Activated CD4-positive, alpha-beta memory T cell treated with anti-CD3 and anti-CD28 coated beads for 36 hours (primary cell): ENCODE results near the gene PLEKHG4B. TPM values are rescaled to one million over a fixed set of nuclear protein-coding genes. Genes with fewer than 3 reads are reported as not detected.
"Not testable (repeated sequence)": the region's sequence is repeated elsewhere in the genome, so short reads cannot be mapped to it uniquely, and the experiment has no call there.

Experiments
- CTCF ChIA-PET: fragments of 350-600 bp; sonication (Branson Sonifier 250); formaldehyde crosslinking; loops from one replicate; lab custom pipeline; 2021; ENCODE audit warnings: antibody characterized with exemption, inconsistent platforms; lab: Charles Lee
- POLR2A ChIA-PET: fragments of 350-600 bp; sonication (Branson Sonifier 250); formaldehyde crosslinking; loops from one replicate; lab custom pipeline; 2021; ENCODE audit warnings: antibody characterized with exemption; lab: Charles Lee
- DNase-seq: peaks from one replicate; pipeline ENCODE4 v3.0.0-alpha.2; 2020
- H3K27ac Mint-ChIP-seq: one replicate; pipeline ENCODE4 v1.8.0; 2021; ENCODE audit warnings: mixed read lengths
- H3K27me3 Mint-ChIP-seq: one replicate; pipeline ENCODE4 v1.8.0; 2021; ENCODE audit warnings: mixed read lengths
- H3K36me3 Mint-ChIP-seq: one replicate; pipeline ENCODE4 v1.8.0; 2021; ENCODE audit warnings: mixed read lengths
- H3K4me1 Mint-ChIP-seq: one replicate; pipeline ENCODE4 v1.8.0; 2021; ENCODE audit warnings: low read depth, mixed read lengths
- H3K4me3 Mint-ChIP-seq: one replicate; pipeline ENCODE4 v1.8.0; 2021; ENCODE audit warnings: mild to moderate bottlenecking, mixed read lengths
- H3K9me3 Mint-ChIP-seq: one replicate; pipeline ENCODE4 v1.8.0; 2021; ENCODE audit warnings: mixed read lengths
- intact Hi-C: fragments of 100-400 bp; cut with micrococcal nuclease; formaldehyde crosslinking; loops from one replicate; pipeline ENCODE4 v1.15.1; 2023
- total RNA-seq, 2 experiments: library from RNA; stranded (reverse); gene quantifications; one replicate each; pipeline ENCODE4 v1.2.3, GENCODE V29; 2021

PLEKHG4B gene
- total RNA-seq, 2 experiments from 2014 or later = not detected

GRCh38 chr5:56561-57290 lies 35.2 kb upstream of the PLEKHG4B start:
- Mint-ChIP-seq H3K9me3 (no peaks in the 10 kb centered on the region), H3K36me3 (no peaks in the 10 kb centered on the region), H3K27me3 (peaks cover 39% of the 10 kb centered on the region), H3K27ac (no peak overlapping the region), H3K4me3 (no peak overlapping the region), H3K4me1 (no peaks in the 10 kb centered on the region)
- DNase-seq = no peak
- ChIA-PET POLR2A (no interaction called here), CTCF (no interaction called here)
- intact Hi-C loops = no loop called here

- intact Hi-C loops, H3K9me3 Mint-ChIP-seq, CTCF ChIA-PET, POLR2A ChIA-PET, H3K36me3 Mint-ChIP-seq, H3K4me3 Mint-ChIP-seq, DNase-seq, H3K27ac Mint-ChIP-seq, H3K4me1 Mint-ChIP-seq: not testable (repeated sequence)
- peaks cover 36% of the 10 kb centered on the region for H3K27me3 Mint-ChIP-seq
Observed at GRCh38 chr5:60250-60649, 31.7 kb upstream of the PLEKHG4B start.

DNA sequence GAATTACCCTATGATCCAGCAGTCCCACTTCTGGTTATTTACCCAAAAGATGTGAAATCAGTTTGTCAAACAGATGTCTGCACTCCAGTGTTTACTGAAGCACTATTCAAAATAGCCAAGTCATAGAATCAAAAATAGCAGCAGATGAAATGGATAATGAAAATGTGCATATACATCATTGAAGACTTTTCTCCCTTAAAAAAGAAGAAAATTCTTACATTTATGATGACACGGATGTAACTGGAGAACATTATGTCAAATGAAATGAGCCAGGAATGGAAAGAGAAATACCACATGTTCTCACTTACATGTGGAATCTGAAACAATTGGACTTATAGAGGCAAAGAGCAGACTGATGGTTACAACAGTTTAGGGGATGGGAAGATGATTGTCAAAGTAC lies 21.5 kb upstream of the PLEKHG4B start:
- Mint-ChIP-seq H3K4me1 (no peaks in the 10 kb centered on the region), H3K27me3 (peaks cover 30% of the 10 kb centered on the region), H3K9me3 (no peaks in the 10 kb centered on the region), H3K36me3 (no peaks in the 10 kb centered on the region), H3K4me3 (no peak overlapping the region), H3K27ac (no peak overlapping the region)
- intact Hi-C loops = no loop called here
- CTCF ChIA-PET = no interaction called here
- DNase-seq = no peak
- POLR2A ChIA-PET = no interaction called here

DNA sequence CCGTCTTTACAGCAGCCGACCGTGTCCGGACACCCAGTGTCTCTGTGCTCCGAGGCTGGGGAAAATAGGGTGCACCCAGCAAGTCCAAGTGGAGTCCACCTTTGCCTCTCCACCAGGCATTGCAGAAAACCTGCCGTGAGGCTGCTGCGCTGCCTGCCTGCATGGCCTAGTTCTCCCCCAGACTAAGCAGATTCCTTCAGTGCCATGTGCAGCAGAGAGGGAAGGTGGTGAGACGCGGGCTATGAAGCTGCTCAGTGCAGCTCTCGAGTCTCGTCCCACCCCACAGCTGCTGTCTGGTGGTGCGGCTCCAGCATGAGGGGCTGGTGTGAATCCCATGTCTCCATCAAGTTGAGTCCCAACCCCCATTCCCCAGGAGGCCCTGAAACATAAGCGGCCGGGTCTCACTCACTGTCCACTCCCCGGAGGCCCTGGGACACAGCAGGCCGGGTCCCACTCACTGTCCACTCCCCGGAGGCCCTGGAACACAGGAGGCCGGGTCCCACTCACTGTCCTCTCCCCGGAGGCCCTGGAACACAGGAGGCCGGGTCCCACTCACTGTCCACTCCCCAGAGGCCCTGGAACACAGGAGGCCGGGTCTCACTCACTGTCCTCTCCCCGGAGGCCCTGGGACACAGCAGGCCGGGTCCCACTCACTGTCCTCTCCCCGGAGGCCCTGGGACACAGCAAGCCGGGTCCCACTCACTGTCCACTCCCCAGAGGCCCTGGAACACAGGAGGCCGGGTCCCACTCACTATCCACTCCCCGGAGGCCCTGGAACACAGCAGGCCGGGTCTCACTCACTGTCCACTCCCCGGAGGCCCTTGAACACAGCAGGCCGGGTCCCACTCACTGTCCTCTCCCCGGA lies 19.4 kb upstream of the PLEKHG4B start:
- H3K4me3 Mint-ChIP-seq, DNase-seq, H3K9me3 Mint-ChIP-seq, POLR2A ChIA-PET, H3K36me3 Mint-ChIP-seq, intact Hi-C loops, CTCF ChIA-PET, H3K27ac Mint-ChIP-seq, H3K4me1 Mint-ChIP-seq: not testable (repeated sequence)
- peaks cover 23% of the 10 kb centered on the region for H3K27me3 Mint-ChIP-seq

DNA sequence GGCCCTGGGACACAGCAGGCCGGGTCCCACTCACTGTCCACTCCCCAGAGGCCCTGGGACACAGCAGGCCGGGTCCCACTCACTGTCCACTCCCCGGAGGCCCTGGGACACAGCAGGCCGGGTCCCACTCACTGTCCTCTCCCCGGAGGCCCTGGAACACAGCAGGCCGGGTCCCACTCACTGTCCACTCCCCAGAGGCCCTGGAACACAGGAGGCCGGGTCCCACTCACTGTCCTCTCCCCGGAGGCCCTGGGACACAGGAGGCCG lies 18.9 kb upstream of the PLEKHG4B start:
- CTCF ChIA-PET, H3K4me1 Mint-ChIP-seq, H3K4me3 Mint-ChIP-seq, DNase-seq, H3K36me3 Mint-ChIP-seq, POLR2A ChIA-PET, intact Hi-C loops, H3K9me3 Mint-ChIP-seq, H3K27ac Mint-ChIP-seq: not testable (repeated sequence)
- H3K27me3 Mint-ChIP-seq = peaks cover 18% of the 10 kb centered on the region

DNA sequence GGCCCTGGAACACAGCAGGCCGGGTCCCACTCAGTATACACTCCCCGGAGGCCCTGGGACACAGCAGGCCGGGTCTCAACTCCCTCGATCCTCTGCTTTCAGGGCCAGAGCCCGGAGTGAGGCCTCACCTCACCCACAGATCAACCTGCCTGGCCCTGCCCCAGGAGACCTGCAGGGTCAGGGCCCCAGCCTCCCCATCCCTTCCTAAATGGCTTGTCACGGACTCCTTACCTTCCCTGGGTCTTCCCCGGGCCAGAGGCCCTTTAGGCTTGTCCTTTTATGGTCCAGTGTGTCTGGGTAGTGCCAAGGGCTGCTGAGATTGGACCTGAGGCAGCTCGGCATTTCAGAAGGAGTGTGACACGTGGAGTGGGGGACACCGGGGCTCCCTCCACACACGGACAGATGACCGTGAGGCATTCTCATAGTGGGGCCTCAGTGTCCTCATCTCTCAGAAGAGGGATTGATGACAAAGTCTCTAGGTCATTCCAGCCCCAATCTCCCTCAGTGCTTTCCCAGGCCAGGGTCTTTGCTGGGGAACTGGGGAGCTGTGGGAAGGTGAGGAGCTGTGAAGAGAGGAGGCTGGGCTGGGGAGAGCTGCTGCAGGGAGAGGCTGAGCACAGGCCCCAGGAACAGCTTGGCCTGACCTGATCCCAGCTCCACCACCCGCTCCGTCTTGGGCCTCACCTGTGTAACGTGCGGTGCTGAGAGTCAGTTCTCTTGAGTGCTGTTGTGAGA lies 18.0 kb upstream of the PLEKHG4B start:
- H3K36me3 Mint-ChIP-seq = no peaks in the 10 kb centered on the region
- CTCF ChIA-PET = no interaction called here
- H3K4me1 Mint-ChIP-seq = no peaks in the 10 kb centered on the region
- POLR2A ChIA-PET = no interaction called here
- H3K27ac Mint-ChIP-seq = no peak overlapping the region
- intact Hi-C loops = no loop called here
- H3K9me3 Mint-ChIP-seq = no peaks in the 10 kb centered on the region
- DNase-seq = no peak
- peaks cover 17% of the 10 kb centered on the region for H3K27me3 Mint-ChIP-seq
- H3K4me3 Mint-ChIP-seq = no peak overlapping the region

GRCh38 chr5:74503-75109 lies 17.4 kb upstream of the PLEKHG4B start:
- H3K27me3 Mint-ChIP-seq = peaks cover 13% of the 10 kb centered on the region
- CTCF ChIA-PET = no interaction called here

DNA sequence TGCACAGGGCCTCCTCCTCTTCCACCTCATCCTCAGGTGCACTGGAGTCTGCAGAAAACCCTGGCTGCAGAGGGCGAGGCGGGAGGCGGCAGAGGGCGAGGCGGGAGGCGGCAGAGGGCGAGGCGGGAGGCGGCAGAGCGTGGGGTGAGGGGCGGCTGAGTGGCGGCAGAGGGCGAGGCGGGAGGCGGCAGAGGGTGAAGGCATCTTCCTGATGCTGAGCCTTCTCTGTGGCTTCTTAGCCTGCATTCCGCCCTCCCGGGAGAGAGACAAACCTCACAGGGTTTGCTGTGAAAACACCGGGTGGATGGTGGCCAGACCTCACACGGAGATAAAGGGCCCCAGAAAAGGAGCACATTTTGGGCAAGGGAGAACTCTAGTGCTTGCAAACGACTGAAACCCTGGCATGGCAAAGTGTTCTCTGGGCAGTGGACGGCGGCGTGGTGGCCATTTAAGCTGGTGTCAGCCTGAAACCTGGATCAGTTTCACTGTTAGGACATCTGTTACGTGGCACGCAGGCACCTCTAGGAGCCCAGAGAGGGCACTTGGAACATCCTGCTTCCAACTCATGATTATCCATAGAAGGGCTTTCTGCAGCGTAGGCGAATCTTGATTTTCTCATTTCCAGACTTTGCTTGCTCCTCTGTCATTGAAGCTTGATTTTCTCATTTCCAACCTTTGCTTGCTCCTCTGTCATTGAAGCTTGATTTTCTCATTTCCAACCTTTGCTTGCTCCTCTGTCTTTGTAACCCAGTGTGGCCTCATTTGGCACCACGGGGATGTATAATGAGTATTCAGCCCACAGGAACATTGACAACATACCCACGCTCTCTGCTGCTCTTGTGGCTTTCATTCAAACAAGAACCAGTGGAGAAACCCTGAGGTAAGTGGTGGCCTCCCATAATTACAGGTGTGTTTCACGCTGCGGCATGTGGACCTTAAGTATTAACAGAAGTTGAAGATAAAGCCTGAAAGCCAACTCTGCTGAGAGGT lies 16.3 kb upstream of the PLEKHG4B start:
- intact Hi-C loops = no loop called here
- no peaks in the 10 kb centered on the region for H3K4me1 Mint-ChIP-seq
- CTCF ChIA-PET = no interaction called here
- peaks cover 11% of the 10 kb centered on the region for H3K27me3 Mint-ChIP-seq
- POLR2A ChIA-PET = no interaction called here
- H3K9me3 Mint-ChIP-seq = no peaks in the 10 kb centered on the region
- no peaks in the 10 kb centered on the region for H3K36me3 Mint-ChIP-seq
- H3K4me3 Mint-ChIP-seq = no peak overlapping the region
- H3K27ac Mint-ChIP-seq = no peak overlapping the region
- DNase-seq = no peak

More at GRCh38 chr5:74503-75109, 17.4 kb upstream of the PLEKHG4B start:
- no peak overlapping the region for H3K4me3 Mint-ChIP-seq
- H3K4me1 Mint-ChIP-seq = no peaks in the 10 kb centered on the region
- H3K27ac Mint-ChIP-seq = no peak overlapping the region
- DNase-seq = no peak
- POLR2A ChIA-PET = no interaction called here
- no peaks in the 10 kb centered on the region for H3K36me3 Mint-ChIP-seq
- intact Hi-C loops = no loop called here
- no peaks in the 10 kb centered on the region for H3K9me3 Mint-ChIP-seq

DNA sequence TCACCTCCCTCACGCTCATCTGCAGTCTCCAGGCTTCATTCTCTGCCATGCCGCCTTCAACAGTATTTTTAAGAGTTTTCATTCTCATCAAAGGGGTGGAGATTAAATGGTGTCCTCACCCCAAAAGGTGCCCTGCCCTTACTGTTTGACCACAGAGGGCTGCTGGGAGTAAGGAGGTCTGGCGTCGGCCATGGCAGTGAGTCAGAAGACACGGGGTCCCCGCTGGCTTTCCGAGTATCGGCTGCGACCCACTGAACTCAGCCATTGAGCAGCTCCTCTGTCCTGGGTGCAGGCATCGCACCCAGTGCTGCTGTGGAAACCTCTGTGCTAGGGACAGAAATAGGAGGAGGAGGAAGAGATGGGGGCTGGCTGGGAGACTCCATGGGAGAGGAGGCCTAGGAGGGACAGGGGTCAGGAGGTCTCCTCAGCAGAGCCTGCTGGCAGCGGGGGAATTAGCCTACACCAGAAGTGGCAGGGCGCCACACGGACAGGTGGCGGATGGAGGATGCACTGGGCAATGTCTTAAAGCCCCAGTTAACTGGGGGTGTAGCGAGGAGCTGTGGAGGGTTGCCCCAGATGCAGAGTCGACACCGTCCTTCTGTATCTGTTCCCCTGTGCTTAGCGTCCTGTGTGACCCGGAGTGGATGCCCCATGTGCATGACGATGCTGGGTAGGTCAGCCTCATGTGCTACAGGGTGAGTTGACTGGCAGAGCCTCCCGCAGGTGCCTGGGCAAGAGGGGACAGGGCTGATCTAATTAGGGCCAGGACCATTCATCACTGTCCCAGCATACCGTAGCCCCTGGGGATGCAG lies 15.4 kb upstream of the PLEKHG4B start:
- Mint-ChIP-seq H3K27me3 (peaks cover 11% of the 10 kb centered on the region), H3K4me3 (no peak overlapping the region), H3K4me1 (no peaks in the 10 kb centered on the region), H3K9me3 (no peaks in the 10 kb centered on the region), H3K36me3 (no peaks in the 10 kb centered on the region), H3K27ac (no peak overlapping the region)
- ChIA-PET CTCF (no interaction called here), POLR2A (no interaction called here)
- intact Hi-C loops = no loop called here
- no peak for DNase-seq

DNA sequence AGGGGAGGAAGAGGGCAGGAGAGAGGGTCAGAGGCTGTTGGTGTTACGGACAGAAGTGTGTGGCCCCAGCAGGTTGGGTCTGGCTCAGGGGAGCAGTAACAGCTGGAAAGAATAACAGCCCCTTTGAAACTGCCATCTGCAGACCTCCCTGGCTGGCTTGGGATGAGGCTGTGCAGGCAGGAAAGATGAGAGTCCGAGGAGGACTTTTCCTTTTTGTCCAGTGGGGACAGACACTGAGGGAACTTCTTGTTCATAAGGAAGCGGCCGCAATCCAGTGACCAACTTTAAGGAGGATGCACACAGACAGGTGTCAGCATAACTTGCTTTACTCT lies 14.8 kb upstream of the PLEKHG4B start:
- Mint-ChIP-seq H3K4me1 (no peaks in the 10 kb centered on the region), H3K27ac (no peak overlapping the region), H3K4me3 (no peak overlapping the region), H3K9me3 (no peaks in the 10 kb centered on the region), H3K36me3 (no peaks in the 10 kb centered on the region), H3K27me3 (peaks cover 12% of the 10 kb centered on the region)
- intact Hi-C loops = no loop called here
- CTCF ChIA-PET = no interaction called here
- DNase-seq = no peak
- POLR2A ChIA-PET = no interaction called here

DNA sequence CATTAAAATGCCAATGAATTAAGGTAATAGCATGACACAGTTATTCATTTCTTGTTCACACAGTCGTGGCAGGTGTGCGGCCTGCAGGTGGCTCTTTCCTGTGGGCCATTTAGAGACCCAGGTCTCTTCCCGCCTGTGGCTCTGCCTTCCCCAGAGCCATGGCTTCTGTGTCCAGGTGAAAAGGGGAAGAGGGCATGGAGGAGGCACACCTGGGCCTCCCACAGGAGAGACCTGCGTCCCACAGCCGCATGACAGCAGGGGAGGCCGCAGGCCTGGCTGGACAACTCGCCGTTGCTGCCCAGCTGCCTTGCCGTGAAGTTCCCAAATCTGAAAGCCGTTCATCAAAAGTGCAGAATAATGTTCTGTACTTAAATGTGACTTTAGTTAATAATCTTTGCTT lies 14.4 kb upstream of the PLEKHG4B start:
- intact Hi-C loops = no loop called here
- ChIA-PET CTCF (no interaction called here), POLR2A (no interaction called here)
- H3K36me3 Mint-ChIP-seq = no peaks in the 10 kb centered on the region
- H3K4me3 Mint-ChIP-seq = no peak overlapping the region
- H3K9me3 Mint-ChIP-seq = no peaks in the 10 kb centered on the region
- H3K27me3 Mint-ChIP-seq = peaks cover 12% of the 10 kb centered on the region
- no peak for DNase-seq
- H3K27ac Mint-ChIP-seq = no peak overlapping the region
- H3K4me1 Mint-ChIP-seq = no peaks in the 10 kb centered on the region
